Coronary artery (tissue), 2 donors: ENCODE results near the gene SPINK1.

Experiments
- DNase-seq: peaks from one replicate; pipeline ENCODE4 v3.0.0-alpha.2; 2017; ENCODE audit warnings: low spot score
- H3K27ac ChIP-seq, 2 donors: fragments of 200-600 bp; sonication (generic); one replicate each; pipeline ENCODE4 v1.5.1; 2016 to 2019
- H3K4me3 ChIP-seq: fragments of 200-600 bp; sonication (generic); 2 replicates; pipeline ENCODE4 v1.5.1; 2016; ENCODE audit warnings: mild to moderate bottlenecking, moderate library complexity
- CTCF ChIP-seq: fragments of 200-600 bp; sonication (generic); IDR thresholded peaks from one replicate; pipeline ENCODE4 v1.5.1; 2019; ENCODE audit warnings: antibody characterized with exemption

SPINK1 gene

GRCh38 chr5:147852365-147852764 is 20.9 kb upstream of the SPINK1 start:
- DNase-seq = no peak
- TF ChIP-seq CTCF = no peak
- Histone ChIP-seq H3K27ac (no peak overlapping the region), H3K4me3 (no peak overlapping the region)

DNA sequence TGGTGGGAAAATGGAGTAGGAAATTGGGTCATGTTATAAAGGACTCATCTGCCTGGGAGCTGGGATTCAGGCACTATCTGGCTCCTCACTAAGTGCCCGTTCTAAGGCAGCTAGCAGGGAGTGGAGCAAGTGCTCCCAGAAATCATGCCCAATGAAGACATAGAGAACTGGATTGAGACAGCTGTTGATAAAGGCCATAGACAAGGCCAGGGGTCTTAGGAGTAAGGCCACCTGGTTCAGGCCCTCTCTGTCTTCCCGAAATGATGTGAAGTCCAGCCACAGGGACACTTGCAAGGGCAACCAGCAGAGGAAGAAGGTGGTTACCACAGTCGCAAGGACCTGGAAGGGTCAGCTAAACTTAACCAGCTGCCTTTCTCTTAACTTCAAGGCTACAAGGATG is 20.1 kb upstream of the SPINK1 start:
- Histone ChIP-seq H3K27ac (no peak overlapping the region), H3K4me3 (no peak overlapping the region)
- no peak for DNase-seq
- no peak for TF ChIP-seq CTCF

DNA sequence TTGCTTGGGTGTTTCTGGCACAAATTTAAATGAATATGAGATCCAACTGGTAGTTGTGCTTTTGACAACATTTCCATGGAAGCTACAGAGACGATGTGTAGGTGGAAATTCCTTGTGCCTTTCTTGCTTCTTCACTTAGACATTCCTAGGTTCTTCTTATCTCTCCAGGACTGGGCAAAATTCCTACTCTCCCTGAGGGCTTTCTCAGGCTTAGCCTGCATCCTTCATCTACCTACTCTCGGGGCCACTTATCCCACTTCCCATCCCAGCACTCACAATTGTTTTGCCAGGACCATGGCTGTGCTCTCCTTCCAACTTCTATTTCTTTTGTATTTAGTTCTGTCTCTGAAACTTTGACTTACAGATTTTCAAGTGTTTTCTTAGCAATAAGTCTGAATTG is 17.8 kb upstream of the SPINK1 start:
- H3K4me3 ChIP-seq = no peak overlapping the region
- H3K27ac ChIP-seq = no peak overlapping the region
- no peak for DNase-seq
- TF ChIP-seq CTCF = no peak

DNA sequence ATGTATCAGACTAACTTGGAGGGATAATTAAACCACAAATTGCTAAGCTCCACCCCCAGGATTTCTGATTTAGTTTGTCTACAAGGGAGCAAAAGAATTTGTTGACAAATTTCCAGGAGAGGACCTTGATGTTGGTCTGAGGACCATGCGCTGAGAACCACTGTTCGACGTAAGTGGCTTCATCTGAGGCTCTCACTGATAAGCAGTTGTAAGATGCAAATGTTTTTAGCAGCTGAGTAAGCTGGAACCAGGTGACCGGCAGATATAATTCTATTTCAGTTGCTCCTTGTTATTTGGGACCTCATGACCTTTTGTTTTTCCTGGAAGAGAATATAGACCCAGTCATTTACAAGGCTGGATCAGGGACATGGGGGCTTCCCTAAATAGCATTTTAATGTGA is 14.1 kb upstream of the SPINK1 start:
- DNase-seq = no peak
- H3K27ac ChIP-seq = no peak overlapping the region
- no peak for TF ChIP-seq CTCF
- H3K4me3 ChIP-seq = no peak overlapping the region

- no peak for DNase-seq
- H3K27ac ChIP-seq = no peak overlapping the region
- H3K4me3 ChIP-seq = no peak overlapping the region
- TF ChIP-seq CTCF = no peak
Measured at GRCh38 chr5:147844846-147845245, 13.4 kb upstream of the SPINK1 start.

DNA sequence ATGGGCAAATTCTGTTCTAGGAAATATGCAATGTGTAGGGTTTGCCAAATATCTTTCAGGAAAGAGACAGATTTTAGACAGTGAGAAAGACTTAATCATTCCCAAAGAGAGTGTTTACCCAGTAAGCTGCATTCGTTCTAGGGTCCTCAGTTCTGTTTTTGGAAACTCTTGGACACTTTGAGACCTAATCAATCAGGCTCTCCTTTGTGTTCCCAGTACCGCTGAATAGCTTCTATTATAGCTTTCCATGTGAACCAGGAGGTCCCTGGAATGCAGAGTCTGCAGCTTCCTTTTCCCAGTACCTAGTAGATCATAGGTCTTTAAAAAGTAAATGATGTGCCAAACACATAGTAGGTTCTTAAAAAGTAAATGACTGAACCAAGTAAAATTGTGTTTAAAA is 11.4 kb upstream of the SPINK1 start:
- H3K4me3 ChIP-seq = no peak overlapping the region
- DNase-seq = no peak
- no peak for TF ChIP-seq CTCF
- no peak overlapping the region for H3K27ac ChIP-seq

DNA sequence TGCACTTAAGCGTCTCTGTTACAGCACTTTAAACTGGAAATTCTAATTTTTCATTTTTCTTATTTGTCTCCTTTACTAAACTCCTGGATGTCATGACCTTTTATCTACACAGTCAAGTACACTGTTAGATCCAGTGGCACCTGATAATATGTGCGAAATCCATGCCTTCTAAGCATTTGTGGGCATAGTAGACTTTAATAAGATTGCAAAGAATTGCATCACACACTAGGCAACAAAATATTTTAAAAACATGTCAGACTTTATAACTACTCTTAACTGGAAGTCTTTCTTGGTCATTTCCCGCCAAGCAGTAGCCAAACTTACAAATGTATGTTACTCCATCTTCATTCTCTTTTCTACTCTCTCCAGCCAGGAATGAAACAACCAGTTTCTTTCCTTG is 5.0 kb upstream of the SPINK1 start:
- Histone ChIP-seq H3K4me3 (no peak overlapping the region), H3K27ac (no peak overlapping the region)
- DNase-seq = no peak
- TF ChIP-seq CTCF = no peak
